Endothelial cell of umbilical vein (primary cell): ENCODE data around the gene AP1G1. TPM values are rescaled to one million over a fixed set of nuclear protein-coding genes. Genes with fewer than 3 reads are reported as not detected.

ENCODE experiments used
- BruUV-seq: library from RNA; stranded (reverse); fragments of 400-500 nt; replicated peaks from 2 replicates; lab custom pipeline; 2021; lab: Mats Ljungman, UMichigan
- CTCF ChIA-PET: fragments of 300-600, 350-600 bp; sonication (Branson Sonifier 250); formaldehyde crosslinking; loops from one replicate; lab custom pipeline; 2021; ENCODE audit warnings: antibody characterized with exemption, inconsistent platforms; lab: Charles Lee
- POLR2A ChIA-PET: fragments of 300-600, 350-600 bp; sonication (Branson Sonifier 250); formaldehyde crosslinking; loops from one replicate; lab custom pipeline; 2021; ENCODE audit warnings: antibody characterized with exemption, inconsistent platforms; lab: Charles Lee
- DNase-seq: peaks from one replicate; pipeline ENCODE4 v3.0.0-alpha.2; 2011; ENCODE audit warnings: low read depth, low spot score
- FAIRE-seq: peaks from 2 replicates; lab custom pipeline; 2011; peaks lifted over from hg19 to GRCh38; lab: Jason Lieb, UNC
- H2AFZ ChIP-seq: 2 replicates; pipeline ENCODE4 v1.6.0; 2012; ENCODE audit warnings: low read depth, low read length, control low read depth, inconsistent platforms
- H3K27ac ChIP-seq: 2 replicates; pipeline ENCODE4 v1.5.1; 2011; ENCODE audit warnings: low read depth, mild to moderate bottlenecking, control low read depth, low read length, moderate library complexity; ENCODE audit not compliant: insufficient read depth
- H3K27me3 ChIP-seq, 2 experiments: 2 replicates each; pipeline versions ENCODE4 v1.6.0 to v1.6.1; 2011; ENCODE audit warnings: low read length in 2 of 2, mixed read lengths in 1 of 2; ENCODE audit not compliant: control insufficient read depth in 2 of 2, insufficient read depth in 2 of 2
- H3K36me3 ChIP-seq, 2 experiments: 2 replicates in 1 of 2; 3 replicates in 1 of 2; pipeline ENCODE4 v1.5.1; 2011; ENCODE audit warnings: low read length in 2 of 2, mild to moderate bottlenecking in 1 of 2, moderate library complexity in 1 of 2; ENCODE audit not compliant: control insufficient read depth in 2 of 2, insufficient read depth in 2 of 2; ENCODE audit errors: extremely low read depth in 1 of 2
- H3K4me1 ChIP-seq: 3 replicates; pipeline ENCODE4 v1.5.1; 2011; ENCODE audit warnings: mild to moderate bottlenecking, low read length; ENCODE audit not compliant: control insufficient read depth, insufficient read depth; ENCODE audit errors: extremely low read depth
- H3K4me2 ChIP-seq: 2 replicates; pipeline ENCODE4 v1.6.1; 2011; ENCODE audit warnings: low read length, control low read depth, mixed read lengths; ENCODE audit not compliant: insufficient read depth
- H3K4me3 ChIP-seq, 3 experiments: fragments of 200-600 bp in 1 of 3; sonication (generic), shearing (Covaris generic) in 1 of 3; replicated peaks in 1 of 3; 2 replicates each; pipeline ENCODE4 v1.5.1; 2011 to 2016; ENCODE audit warnings: control low read depth in 3 of 3, low read length in 3 of 3, mild to moderate bottlenecking in 2 of 3, inconsistent platforms in 1 of 3, low read depth in 1 of 3, moderate library complexity in 1 of 3; ENCODE audit not compliant: insufficient read depth in 1 of 3
- H3K79me2 ChIP-seq: 2 replicates; pipeline ENCODE4 v1.6.0; 2012; ENCODE audit warnings: low read length, inconsistent platforms; ENCODE audit not compliant: control insufficient read depth, insufficient read depth
- H3K9ac ChIP-seq: replicated peaks from 2 replicates; pipeline ENCODE3; 2011; ENCODE audit warnings: low read length, control low read depth; ENCODE audit not compliant: insufficient read depth; ENCODE audit errors: extremely low read depth
- H3K9me1 ChIP-seq: replicated peaks from 3 replicates; pipeline ENCODE4 v1.6.0; 2011; ENCODE audit warnings: mild to moderate bottlenecking, low read length; ENCODE audit not compliant: control insufficient read depth, insufficient read depth; ENCODE audit errors: extremely low read depth
- H3K9me3 ChIP-seq: replicated peaks from 2 replicates; pipeline ENCODE4 v1.5.1; 2012; ENCODE audit warnings: low read length, inconsistent platforms; ENCODE audit not compliant: control insufficient read depth, insufficient read depth
- H4K20me1 ChIP-seq: replicated peaks from 2 replicates; pipeline ENCODE3; 2011; ENCODE audit warnings: mild to moderate bottlenecking, low read length; ENCODE audit not compliant: control insufficient read depth, insufficient read depth; ENCODE audit errors: extremely low read depth
- EZH2 ChIP-seq: IDR thresholded peaks from 2 replicates; pipeline ENCODE4 v1.6.1; 2012; ENCODE audit warnings: borderline replicate concordance, low read depth, mild to moderate bottlenecking, moderate library complexity, low read length, inconsistent platforms; ENCODE audit not compliant: severe bottlenecking
- FOS ChIP-seq: IDR thresholded peaks from 2 replicates; pipeline ENCODE4 v1.6.1; 2011; ENCODE audit warnings: mild to moderate bottlenecking, low read length, moderate library complexity, borderline replicate concordance; ENCODE audit not compliant: insufficient read depth
- GATA2 ChIP-seq: IDR thresholded peaks from 2 replicates; pipeline ENCODE4 v1.7.0; 2011; ENCODE audit warnings: low read depth, mild to moderate bottlenecking, moderate library complexity, mixed read lengths, low read length; ENCODE audit not compliant: insufficient read length, insufficient read depth
- JUN ChIP-seq: IDR thresholded peaks from 2 replicates; pipeline ENCODE4 v1.6.1; 2011; ENCODE audit warnings: borderline replicate concordance, low read depth; ENCODE audit not compliant: insufficient read length, insufficient read depth
- MYC ChIP-seq: IDR thresholded peaks from one replicate; pipeline ENCODE4 v1.6.1; 2011; ENCODE audit warnings: mild to moderate bottlenecking, low read depth, low read length
- POLR2A ChIP-seq: IDR thresholded peaks from 2 replicates; pipeline ENCODE4 v1.6.1; 2012; ENCODE audit warnings: low read depth, mild to moderate bottlenecking, control low read depth, low read length
- POLR2AphosphoS5 ChIP-seq: IDR thresholded peaks from 2 replicates; pipeline ENCODE4 v1.6.1; 2012; ENCODE audit warnings: low read depth, mild to moderate bottlenecking, control low read depth, low read length, moderate library complexity; ENCODE audit not compliant: insufficient read depth
- dilution Hi-C: fragments of 300-500 bp; cut with MboI; formaldehyde crosslinking; loops from one replicate; pipeline ENCODE4 v1.15.0; 2019; ENCODE audit warnings: low sequenced_read_pairs; ENCODE audit not compliant: extremely low pct_ligation_motif_present
- intact Hi-C: fragments of 100-400 bp; cut with micrococcal nuclease; formaldehyde crosslinking; loops from one replicate; pipeline ENCODE4 v1.10.0; 2022
- polyA plus RNA-seq, 4 experiments: library from polyadenylated mRNA; depleted of rRNA in 3 of 4; stranded (reverse) in 3 of 4; unstranded in 1 of 4; fragments of >200 nt; gene quantifications; 2 replicates each; pipeline versions ENCODE4 v1.2.1 to v1.2.3, GENCODE V29; 2011 to 2012; ENCODE audit warnings: missing spikeins in 1 of 4
- total RNA-seq: library from RNA; stranded (reverse); gene quantifications from 2 replicates; pipeline ENCODE4 v1.2.3, GENCODE V29; 2021
- TF ChIP-seq, protein P1 (sequence below): IDR thresholded peaks from 2 replicates; pipeline ENCODE4 v1.6.1; 2011; ENCODE audit not compliant: insufficient read depth, insufficient read length
- TF ChIP-seq, protein P2 (sequence below), 2 donors: IDR thresholded peaks; 1 replicate in 1 of 2; 2 replicates in 1 of 2; pipeline ENCODE4 v1.5.1; 2011; ENCODE audit warnings: low read length in 2 of 2, mild to moderate bottlenecking in 2 of 2, moderate library complexity in 2 of 2, control low read depth in 1 of 2, inconsistent platforms in 1 of 2, low read depth in 1 of 2; ENCODE audit not compliant: insufficient read depth in 1 of 2; ENCODE audit errors: extremely low read depth in 1 of 2

Gene AP1G1
- total and polyA plus RNA-seq, 2 donors (not counting 3 experiments of a cell fraction or from before 2014, with no cell fraction given), result 57.4 to 85.3 TPM

DNA sequence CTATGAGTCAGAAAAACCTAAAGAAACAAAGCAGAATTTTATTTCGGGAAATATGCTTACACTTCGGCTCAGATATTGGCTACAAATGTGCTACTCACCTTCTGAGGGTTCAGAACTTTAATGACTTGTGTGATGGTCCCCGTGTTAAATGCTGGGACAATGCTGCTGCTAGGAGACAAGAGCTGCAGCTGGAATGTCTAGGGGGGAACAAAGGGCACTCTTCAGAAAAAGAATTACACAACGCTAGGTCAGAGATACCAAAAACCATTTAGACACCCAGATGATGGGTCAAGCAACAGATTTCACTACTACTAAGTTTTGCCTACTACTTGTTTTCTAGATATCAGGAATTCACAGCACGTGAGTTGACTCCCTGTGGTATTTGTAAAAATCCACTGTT lies 74.1 kb downstream of the AP1G1 start:
- POLR2A ChIA-PET, result no interaction called here
- Histone ChIP-seq H3K27me3 (no peaks in the 10 kb centered on the region), H3K4me2 (no peak overlapping the region), H3K4me3 (no peak overlapping the region), H3K9ac (no peak overlapping the region), H3K9me1 (no peaks in the 10 kb centered on the region), H3K9me3 (no peaks in the 10 kb centered on the region), H3K79me2 (no peaks in the 10 kb centered on the region), H3K36me3 (peaks cover 20 to 38% of the 10 kb centered on the region in 2 experiments), H3K27ac (no peak overlapping the region), H4K20me1 (no peaks in the 10 kb centered on the region), H2AFZ (no peak overlapping the region), H3K4me1 (no peaks in the 10 kb centered on the region)
- no TSS peak for BruUV-seq
- TF ChIP-seq JUN, result no peak
- no peak for TF ChIP-seq POLR2A
- TF ChIP-seq FOS, result no peak
- TF ChIP-seq MYC, result no peak
- no peak for TF ChIP-seq GATA2
- TF ChIP-seq, protein P1, sequence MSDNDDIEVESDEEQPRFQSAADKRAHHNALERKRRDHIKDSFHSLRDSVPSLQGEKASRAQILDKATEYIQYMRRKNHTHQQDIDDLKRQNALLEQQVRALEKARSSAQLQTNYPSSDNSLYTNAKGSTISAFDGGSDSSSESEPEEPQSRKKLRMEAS, result no peak
- TF ChIP-seq, protein P2, sequence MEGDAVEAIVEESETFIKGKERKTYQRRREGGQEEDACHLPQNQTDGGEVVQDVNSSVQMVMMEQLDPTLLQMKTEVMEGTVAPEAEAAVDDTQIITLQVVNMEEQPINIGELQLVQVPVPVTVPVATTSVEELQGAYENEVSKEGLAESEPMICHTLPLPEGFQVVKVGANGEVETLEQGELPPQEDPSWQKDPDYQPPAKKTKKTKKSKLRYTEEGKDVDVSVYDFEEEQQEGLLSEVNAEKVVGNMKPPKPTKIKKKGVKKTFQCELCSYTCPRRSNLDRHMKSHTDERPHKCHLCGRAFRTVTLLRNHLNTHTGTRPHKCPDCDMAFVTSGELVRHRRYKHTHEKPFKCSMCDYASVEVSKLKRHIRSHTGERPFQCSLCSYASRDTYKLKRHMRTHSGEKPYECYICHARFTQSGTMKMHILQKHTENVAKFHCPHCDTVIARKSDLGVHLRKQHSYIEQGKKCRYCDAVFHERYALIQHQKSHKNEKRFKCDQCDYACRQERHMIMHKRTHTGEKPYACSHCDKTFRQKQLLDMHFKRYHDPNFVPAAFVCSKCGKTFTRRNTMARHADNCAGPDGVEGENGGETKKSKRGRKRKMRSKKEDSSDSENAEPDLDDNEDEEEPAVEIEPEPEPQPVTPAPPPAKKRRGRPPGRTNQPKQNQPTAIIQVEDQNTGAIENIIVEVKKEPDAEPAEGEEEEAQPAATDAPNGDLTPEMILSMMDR (IDR thresholded peaks at IDR 0.05; ENCODE audit: extremely low read depth in 1 of 2, insufficient read depth in 1 of 2, low read depth in 1 of 2, low read length in 2 of 2), result no peak
- no peak for TF ChIP-seq POLR2AphosphoS5
- TF ChIP-seq EZH2, result no peak
- DNase-seq, result no peak
- dilution Hi-C loops, result no loop called here
- intact Hi-C loops, result no loop called here
- FAIRE-seq, result no peak
- CTCF ChIA-PET, result no interaction called here
